ENCODE measurements around the gene WNT8A.
"Not testable (repeated sequence)": the region's sequence is repeated elsewhere in the genome, so short reads cannot be mapped to it uniquely, and the experiment has no call there.

WNT8A gene

GRCh38 chr5:138051441-138052296 lies 32.2 kb upstream of the WNT8A start:
- no peak for TF ChIP-seq CTCF (conservative IDR thresholded peaks at IDR 0.05; ENCODE audit: low read depth)
- CTCF ChIA-PET: no interaction called here
- POLR2A ChIA-PET (ENCODE audit: low non-redundant PET): no interaction called here
- no peak overlapping the region for H3K27ac ChIP-seq
- no peak for DNase-seq (ENCODE audit: low spot score)

- CTCF ChIA-PET: interaction anchor here (0.6 to 1.2 kb wide), 3 partner anchors 13 to 40 kb away, joined by 3 read pairs; no protein-coding TSS in a partner anchor
- not testable (repeated sequence) for DNase-seq (ENCODE audit: low spot score)
Observed at GRCh38 chr5:138052718-138053117, 31.1 kb upstream of the WNT8A start.

GRCh38 chr5:138053554-138053953 lies 30.3 kb upstream of the WNT8A start:
- ChIA-PET CTCF (interaction anchor here (0.7 kb wide), 1 partner anchor 539 kb away, joined by 5 read pairs; no protein-coding TSS in a partner anchor), POLR2A (ENCODE audit: low non-redundant PET) (no interaction called here)
- no peak for DNase-seq (ENCODE audit: low spot score)
- no peak for TF ChIP-seq CTCF (conservative IDR thresholded peaks at IDR 0.05; ENCODE audit: low read depth)
- no peak overlapping the region for H3K27ac ChIP-seq

More at GRCh38 chr5:138052718-138053117, 31.1 kb upstream of the WNT8A start:
- H3K27ac ChIP-seq; POLR2A ChIA-PET (ENCODE audit: low non-redundant PET): not testable (repeated sequence)

- no peak overlapping the region for H3K27ac ChIP-seq
- CTCF ChIA-PET: interaction anchor here (0.7 kb wide), 1 partner anchor 539 kb away, joined by 5 read pairs; no protein-coding TSS in a partner anchor
- DNase-seq (ENCODE audit: low spot score): no peak
- TF ChIP-seq CTCF (conservative IDR thresholded peaks at IDR 0.05; ENCODE audit: low read depth): no peak
- POLR2A ChIA-PET (ENCODE audit: low non-redundant PET): no interaction called here
Observed at GRCh38 chr5:138054206-138054605, 29.6 kb upstream of the WNT8A start.

- CTCF ChIA-PET: interaction anchor here (0.9 kb wide), 1 partner anchor 19 kb away, joined by 3 read pairs; no protein-coding TSS in a partner anchor
- POLR2A ChIA-PET (ENCODE audit: low non-redundant PET): no interaction called here
- TF ChIP-seq CTCF (conservative IDR thresholded peaks at IDR 0.05; ENCODE audit: low read depth): no peak
- DNase-seq (ENCODE audit: low spot score): no peak
- no peak overlapping the region for H3K27ac ChIP-seq
Observed at GRCh38 chr5:138054847-138055558, 28.8 kb upstream of the WNT8A start.

- POLR2A ChIA-PET (ENCODE audit: low non-redundant PET): no interaction called here
Observed at GRCh38 chr5:138064526-138064925, 19.3 kb upstream of the WNT8A start.

More at GRCh38 chr5:138064526-138064925, 19.3 kb upstream of the WNT8A start:
- no peak for TF ChIP-seq CTCF (conservative IDR thresholded peaks at IDR 0.05; ENCODE audit: low read depth)
- H3K27ac ChIP-seq: no peak overlapping the region
- CTCF ChIA-PET: interaction anchor here (0.6 to 2.4 kb wide), 8 partner anchors 13 to 1178 kb away, joined by 3 to 19 read pairs (median 3); no protein-coding TSS in a partner anchor
- DNase-seq (ENCODE audit: low spot score): no peak

Measured in RWPE1 (cell line).